ENCODE results near the gene DNAJC4.

GRCh38 chr11:64281957-64282770 is 51.8 kb downstream of the DNAJC4 start:
- TF ChIP-seq POLR2A (IDR thresholded peaks at IDR 0.05; ENCODE audit: extremely low read depth, insufficient read length) (no peak), CTCF (IDR thresholded peaks at IDR 0.05; ENCODE audit: low read depth, low read length) (no peak)
